HuH-7 (cell line): Measurements from ENCODE around the gene LHX3.
A peak's percentile ranks its signal among the peaks of the same experiment; 100 is the strongest.

Experiments used
- DNase-seq: peaks from one replicate; pipeline ENCODE4 v3.0.0; 2011; ENCODE audit warnings: low spot score

Gene LHX3

DNA sequence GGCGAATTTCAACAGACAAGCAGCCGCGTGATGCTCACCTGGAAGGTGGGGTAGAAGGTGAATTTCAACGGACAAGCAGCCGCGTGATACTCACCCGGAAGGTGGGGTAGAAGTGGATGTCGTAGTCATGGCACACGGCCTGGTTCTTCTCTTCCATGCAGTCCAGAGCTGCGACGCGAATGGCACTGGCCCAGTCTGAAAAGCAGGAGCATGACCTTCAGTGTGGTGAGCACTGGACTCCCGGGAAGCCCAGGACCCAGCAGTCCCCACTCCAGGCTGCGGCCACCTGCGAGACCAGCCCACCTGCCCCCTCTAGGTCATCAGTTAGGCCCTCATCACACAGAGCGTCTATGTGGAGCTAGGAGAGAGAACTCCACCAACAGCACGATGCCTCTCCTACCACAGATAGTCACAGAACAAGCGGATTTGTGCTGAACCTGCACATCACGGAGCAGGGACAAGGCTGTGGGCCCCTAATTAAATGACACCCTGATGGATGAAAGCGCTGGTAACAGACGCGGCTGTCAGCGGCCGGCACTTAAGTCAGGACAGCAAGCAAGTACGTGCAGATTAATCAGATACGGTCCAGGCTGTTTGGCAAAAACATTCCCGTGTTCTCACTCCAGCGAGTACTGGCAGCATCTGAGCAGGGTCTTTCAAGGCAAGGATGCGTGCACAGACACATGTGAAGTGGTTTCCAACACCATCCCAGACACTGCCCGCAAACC lies 21.9 kb upstream of the LHX3 start:
- DNase-seq, result no peak

DNA sequence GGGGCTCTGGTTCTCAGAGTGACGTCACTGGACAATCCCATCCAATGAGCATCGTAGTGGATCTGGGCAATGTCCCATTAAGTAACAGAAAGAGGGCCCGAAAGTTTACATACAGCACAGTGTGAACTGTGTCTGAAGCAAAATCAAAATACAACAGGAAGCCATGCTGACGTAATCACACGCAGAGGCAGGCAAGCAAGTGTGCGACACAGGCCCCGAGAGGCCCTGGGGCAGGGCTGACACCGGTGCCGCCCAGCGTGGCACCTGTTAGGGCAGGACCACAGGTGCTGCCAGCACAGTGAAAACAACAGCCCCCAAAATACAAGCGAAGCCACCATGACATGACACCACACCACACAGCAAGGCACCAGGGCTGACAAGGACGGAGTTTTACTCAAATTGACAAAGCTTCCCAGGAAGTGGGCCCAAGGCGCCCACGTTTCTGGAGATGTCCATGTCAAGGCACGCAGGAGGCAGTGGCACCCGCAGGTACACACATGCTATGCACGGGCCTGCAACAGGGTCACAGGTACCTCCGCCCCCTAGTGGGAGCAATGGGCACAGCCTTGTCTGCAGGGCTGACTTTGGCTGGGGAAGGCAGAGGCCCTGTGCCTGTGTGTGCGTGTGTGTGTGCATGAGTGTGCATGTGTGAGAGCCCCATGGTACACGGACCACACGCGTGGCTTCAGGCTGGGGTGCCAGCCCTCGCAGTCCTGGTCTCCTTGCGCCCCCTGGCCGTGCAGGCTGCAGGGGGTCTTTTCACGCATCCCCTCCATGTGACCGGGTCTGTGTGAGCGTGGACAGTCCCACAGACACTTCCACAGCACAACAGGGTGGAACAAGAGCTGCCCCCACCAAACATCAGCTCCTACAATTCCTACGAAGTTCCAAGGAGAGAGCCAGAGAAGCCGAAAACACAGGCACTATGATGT lies 21.1 kb upstream of the LHX3 start:
- DNase-seq, result peak; percentile 97

GRCh38 chr9:136225366-136225747 lies 20.4 kb upstream of the LHX3 start:
- DNase-seq, result no peak

DNA sequence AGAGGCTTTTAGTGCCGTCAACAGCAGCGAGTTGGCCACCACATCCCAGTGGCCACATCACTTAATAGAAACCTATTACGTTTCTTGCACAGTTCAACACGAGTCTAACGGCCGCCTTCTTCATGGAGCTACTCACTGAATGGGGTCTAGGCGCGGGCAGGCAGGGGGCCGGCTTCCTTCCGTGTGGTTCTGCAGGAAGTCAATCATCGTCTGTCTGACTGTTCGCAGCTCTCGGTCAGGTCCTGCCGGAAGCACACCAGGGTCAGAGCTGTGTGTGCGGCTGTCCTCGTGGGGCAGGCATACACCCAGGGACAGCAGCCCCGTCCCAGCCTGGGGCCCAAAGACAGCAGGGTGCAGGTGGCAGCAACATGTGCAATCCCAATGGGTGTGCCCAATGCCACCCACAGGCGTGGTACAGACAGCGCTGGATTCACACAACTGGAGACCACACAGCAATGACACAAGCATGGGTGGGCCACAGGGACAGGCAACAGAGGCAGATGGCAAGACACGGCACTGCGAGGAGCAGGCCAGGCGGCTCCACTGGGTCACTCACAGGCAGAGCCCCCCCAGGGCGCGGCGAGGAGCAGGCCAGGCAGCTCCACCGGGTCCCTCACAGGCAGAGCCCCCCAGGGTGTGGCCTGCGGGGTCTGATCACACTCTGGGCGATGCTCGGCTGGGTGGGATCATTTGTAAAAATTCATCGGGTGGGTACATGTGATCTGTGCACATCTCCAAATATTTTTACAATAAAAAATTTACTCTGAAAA lies 19.1 kb upstream of the LHX3 start:
- DNase-seq, result no peak

DNA sequence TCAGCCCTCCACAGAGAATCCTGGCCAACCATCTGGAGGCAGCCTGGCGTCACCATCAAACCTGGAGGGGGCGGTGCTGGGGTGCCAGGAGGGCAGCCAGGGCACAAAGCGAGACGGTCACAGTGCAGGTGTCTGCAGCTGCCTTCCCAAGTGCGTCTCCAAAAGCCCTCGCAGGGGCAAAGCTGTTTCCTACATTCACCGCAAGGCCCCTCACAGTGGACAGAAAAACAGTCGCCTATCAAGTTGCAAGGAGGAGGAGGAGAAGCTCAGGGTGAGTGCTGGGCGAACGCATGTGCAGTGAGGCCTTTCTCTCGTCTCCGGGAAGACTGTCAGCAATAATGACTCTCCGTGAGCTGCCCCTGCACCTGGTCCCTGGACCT lies 18.0 kb upstream of the LHX3 start:
- no peak for DNase-seq

- no peak for DNase-seq
Observed at GRCh38 chr9:136222166-136222905, 17.4 kb upstream of the LHX3 start.

GRCh38 chr9:136220017-136220729 lies 15.2 kb upstream of the LHX3 start:
- no peak for DNase-seq

- DNase-seq, result no peak
Observed at GRCh38 chr9:136219276-136219675, 14.3 kb upstream of the LHX3 start.

DNA sequence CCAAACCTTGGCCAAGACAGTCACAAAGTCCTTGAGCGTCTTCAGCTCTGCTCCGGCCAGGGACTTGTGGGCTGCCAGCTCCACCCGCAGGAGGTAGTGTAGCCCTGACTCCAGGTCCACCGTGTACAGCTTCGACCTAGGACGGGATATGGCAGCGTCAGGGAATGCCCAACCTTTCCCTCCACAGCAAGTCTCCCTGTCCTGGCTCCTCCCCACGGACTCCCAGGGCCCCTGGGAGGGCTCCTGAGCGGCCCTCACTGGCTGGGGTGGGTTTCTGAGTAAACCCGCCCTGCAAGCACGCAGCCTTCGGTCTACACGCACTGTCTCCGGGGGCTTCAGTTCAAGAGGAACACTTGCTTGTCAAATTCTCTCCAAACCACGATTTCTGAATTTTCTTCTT lies 13.7 kb upstream of the LHX3 start:
- DNase-seq, result no peak

GRCh38 chr9:136218271-136218670 lies 13.3 kb upstream of the LHX3 start:
- no peak for DNase-seq

DNA sequence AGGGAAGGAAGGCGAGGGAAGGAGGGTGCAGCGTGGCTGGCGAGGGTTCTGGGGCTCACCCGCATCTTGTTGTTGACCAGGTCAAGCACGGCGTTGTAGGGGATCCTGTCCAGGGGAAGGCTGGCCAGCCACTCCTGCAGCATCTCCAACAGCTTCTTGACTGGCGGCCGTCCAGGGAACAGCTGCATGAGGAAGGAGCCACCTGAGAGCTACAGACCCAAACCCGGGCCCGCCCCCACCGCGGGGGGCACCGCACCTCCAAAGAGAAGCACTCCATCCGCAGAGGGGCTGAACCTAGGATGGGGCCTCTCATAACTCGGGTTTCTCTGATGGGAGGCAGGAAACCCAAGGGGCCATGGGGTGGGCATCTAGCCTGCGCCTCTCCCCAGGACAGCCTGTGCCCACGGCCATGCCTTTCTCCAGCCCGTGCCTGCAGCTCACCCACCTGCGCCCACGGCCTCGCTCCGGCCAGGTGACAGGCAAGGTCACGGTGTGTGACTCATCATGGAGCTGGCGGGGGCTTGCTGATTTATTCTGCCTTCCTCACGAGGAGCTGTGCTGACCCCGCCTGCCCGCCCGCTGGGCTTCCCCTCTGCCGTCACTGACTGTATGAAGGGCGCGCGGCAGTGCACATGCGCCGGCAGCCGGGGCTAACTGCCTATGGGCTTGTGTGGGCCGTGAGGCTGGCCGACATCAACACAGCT lies 11.8 kb upstream of the LHX3 start:
- no peak for DNase-seq

DNA sequence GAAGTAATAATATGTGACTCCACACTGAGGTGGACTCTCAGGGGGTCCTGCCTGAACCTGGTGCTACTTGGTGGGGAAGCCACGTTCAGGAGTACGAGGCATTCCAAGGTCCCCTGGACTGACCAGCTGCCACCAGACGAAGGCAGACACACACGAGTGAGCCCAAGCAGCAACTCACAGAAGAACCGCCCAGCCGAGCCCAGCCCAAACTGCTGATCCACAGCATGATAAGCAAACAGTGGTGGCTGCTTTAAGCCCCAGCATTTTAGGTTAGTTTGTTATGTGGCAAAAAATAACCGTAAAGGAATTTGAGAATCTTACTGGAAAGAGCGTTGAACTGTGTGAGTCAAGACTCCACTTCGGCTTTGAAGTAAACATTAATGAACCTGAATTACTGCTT lies 8.8 kb upstream of the LHX3 start:
- no peak for DNase-seq

- DNase-seq, result no peak
Observed at GRCh38 chr9:136212345-136212950, 7.5 kb upstream of the LHX3 start.

DNA sequence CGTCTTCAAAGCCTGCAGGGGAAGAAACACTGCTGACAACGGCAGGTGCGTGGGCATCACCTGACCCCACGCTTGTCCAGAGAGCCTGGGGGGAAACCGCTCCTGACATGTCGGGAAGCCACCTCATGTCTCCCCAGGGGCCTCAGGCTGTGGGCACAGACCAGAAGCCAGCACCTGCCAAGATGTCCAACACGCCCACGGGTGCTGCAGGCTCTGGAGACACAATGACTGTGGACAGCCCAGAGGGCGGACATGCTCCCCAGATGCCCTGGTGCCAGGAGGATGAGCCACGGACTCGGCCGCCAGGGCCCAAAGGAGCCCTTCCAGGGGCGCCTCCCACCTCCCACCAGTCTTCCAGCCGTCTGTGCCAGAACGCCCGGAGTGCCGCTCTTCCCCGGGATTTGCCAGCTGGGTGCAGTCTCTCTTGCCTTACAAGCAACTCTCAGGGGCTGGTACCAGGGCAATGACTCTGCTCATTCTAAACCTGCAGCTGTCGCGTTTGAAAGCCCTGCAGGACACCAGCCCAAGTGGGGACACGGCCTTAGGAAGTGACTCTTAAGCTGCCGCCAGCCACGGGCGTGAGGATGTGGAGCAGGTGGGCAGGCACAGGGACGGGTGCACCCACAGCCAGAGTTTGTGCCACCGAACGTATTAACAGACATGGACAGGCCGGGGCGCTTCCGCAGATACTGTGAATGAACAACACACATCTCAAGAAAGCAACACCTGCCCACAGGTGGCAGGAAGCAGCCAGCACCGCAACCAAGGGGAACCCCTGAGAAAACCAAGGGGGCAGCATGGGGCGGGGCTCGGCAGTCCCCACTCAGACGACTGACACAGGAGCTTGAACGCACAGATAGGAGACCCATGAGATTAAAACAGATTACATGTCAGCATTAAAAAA lies 6.8 kb upstream of the LHX3 start:
- no peak for DNase-seq

GRCh38 chr9:136211006-136211405 lies 6.1 kb upstream of the LHX3 start:
- no peak for DNase-seq

DNA sequence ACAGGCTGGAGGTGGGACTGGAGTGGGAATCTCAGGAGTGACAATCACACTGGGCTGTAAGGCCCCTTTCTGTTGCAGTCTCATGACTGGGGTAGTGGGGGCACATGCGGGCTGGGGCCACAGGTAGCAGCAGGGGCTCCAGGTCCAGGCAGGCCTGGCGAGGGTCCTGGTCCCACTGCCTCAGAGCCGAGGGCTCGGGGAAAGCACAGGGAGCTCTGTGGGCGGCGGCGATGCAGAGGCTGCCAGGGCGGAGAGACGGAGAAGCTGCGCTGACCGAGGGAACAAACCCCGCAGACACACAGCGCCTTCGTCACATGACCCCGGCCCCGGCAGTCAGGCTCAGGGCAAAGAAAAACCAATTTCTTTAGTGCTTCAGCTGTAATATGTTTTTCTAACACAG lies 5.3 kb upstream of the LHX3 start:
- no peak for DNase-seq

DNA sequence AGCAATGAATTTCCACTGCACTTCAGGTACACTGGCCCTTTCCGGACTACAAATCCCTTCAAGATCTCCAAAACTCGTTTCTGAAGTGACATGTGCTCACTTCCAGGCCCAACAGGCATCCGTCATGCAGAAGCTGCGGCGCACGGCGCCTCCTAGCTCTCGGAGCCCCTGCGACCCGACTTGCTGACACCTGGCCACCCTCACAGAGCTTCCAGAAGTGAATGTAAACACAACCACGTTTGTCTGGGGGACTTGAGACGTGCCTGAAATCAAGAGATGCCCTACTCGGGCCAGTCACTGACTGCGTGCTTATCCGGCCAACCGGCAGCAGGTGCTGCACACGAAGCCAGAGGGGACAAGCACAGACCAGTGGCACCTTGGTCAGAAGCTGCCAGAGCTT lies 4.9 kb upstream of the LHX3 start:
- no peak for DNase-seq

DNA sequence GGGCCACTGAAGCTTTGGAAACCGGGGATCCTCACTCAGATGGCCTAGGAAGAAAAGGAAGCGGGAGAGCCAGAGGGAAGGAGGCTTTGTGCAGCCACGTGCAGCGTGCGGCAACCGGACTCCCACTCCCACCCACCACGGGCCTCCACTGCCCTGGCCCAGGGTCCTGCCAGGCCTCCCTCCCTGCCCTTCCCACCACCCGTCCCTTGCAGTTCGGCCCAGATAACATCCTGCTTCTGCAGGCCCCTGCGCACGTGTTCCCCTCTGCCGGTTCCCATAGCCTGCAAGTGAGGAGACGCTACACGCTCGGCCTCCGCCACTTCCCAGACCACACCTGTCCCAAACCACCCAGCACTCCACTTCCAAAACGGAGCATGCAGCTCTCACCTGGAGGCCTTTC lies 4.3 kb upstream of the LHX3 start:
- no peak for DNase-seq

GRCh38 chr9:136208675-136209074 lies 3.7 kb upstream of the LHX3 start:
- no peak for DNase-seq
